Measurements from ENCODE around the gene OTULIN.

Gene OTULIN

DNA sequence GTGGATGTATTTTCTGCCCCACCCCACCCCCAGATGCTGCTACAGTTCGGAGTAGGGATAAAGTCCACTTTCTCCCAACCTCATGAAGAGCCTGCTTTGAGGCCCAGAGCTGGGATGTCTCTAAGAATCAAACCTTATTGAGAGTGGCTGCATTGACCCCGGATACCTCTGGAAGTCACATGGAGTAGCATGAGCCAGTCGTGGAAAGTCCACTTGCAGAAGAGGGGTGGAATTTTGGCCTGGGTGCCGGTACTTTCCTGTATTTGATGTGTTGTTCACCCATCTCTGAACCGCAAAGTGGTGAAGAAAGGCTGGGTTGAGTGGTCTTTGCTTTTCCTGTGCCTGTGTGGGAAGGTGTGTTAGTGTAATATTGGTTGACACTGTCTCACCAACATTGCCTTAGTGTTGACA, 3.7 kb downstream of the OTULIN start:
- peak; percentile 25 for DNase-seq (ENCODE audit: low read depth)

DNA sequence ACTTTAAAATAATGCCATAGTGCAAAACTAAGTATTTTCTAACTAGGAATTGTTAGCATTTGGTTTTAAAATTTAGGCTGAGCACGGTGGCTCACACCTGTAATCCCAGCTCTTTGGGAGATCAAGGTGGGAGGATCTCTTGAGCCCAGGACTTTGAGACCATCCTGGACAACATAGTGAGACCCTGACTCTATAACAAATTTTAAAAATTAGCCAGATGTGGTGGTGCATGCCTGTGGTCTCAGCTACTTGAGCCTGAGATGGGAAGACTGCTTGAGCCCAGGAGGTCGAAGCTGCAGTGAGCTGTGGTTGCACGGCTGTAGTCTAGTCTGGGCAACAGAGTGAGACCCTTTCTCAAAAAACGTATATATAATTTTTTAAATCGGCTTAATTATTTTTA, 4.9 kb downstream of the OTULIN start:
- DNase-seq (ENCODE audit: low read depth), result no peak

- DNase-seq (ENCODE audit: low read depth), result no peak
Observed at GRCh38 chr5:14669975-14670374, 5.5 kb downstream of the OTULIN start.

DNA sequence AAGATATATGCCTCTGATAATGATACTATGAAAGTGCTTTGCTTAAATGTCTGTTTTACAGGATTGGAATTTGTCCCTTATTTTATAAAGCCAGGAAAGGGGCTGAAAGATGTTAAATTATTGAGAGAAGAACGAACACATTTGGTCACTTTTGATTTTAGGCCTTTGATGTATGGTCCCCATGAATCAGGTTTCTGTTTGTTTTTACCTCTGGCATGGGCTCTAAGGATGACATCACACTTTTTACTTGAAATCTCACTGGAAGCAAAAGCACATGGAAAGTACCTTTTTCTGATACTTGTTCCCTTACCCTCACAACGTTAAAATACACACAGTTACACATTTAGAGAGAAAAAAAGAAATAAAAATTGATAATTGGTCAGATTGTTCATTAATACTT, 6.9 kb downstream of the OTULIN start:
- DNase-seq (ENCODE audit: low read depth), result no peak

GRCh38 chr5:14672082-14672481, 7.6 kb downstream of the OTULIN start:
- no peak for DNase-seq (ENCODE audit: low read depth)

DNA sequence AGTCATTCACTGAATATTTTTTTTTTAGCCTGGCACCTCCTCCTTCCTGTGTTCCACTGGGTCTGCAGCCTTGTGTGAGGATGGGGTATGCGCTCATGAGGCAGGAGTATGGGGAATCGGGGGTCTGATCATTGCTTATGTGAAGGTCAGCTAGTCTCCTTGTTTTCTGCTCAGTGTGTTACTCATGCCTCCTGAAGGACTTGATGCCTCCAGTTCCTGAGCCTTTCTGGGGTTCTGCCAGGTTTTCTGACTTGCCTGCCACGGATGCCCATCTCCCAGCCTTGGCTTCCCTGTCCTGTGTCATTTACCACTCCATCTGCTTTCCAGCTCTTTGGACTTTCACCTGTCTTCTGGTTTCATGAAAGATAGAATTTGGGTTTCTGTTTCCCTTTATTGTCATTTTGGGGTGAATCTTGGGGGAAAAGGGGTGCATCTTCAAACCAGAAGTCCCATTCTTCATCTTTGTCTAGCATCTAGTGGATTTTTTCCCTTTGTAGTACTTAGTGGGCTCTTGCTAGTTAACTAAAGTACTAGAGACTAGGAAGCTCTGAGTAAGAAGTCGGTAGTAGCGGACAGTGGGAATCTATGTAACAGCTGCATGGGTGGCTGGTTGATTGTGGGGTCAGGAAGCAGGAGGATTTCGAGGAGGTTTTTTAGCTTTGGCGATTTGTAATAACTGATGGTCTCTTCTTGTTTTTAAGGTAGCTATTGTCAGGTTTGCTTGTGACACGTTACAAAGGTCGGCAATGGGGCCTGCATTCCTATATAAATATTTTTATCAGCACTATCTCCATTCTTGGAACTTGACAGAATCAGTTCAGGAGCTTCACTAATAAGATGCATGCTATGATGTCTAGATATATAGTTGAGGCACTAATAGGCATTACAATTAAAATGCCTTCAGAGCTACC, 8.2 kb downstream of the OTULIN start:
- DNase-seq (ENCODE audit: low read depth), result no peak

- no peak for DNase-seq (ENCODE audit: low read depth)
Observed at GRCh38 chr5:14673443-14673842, 8.9 kb downstream of the OTULIN start.

- DNase-seq (ENCODE audit: low read depth), result no peak
Observed at GRCh38 chr5:14674983-14675854, 10.7 kb downstream of the OTULIN start.

DNA sequence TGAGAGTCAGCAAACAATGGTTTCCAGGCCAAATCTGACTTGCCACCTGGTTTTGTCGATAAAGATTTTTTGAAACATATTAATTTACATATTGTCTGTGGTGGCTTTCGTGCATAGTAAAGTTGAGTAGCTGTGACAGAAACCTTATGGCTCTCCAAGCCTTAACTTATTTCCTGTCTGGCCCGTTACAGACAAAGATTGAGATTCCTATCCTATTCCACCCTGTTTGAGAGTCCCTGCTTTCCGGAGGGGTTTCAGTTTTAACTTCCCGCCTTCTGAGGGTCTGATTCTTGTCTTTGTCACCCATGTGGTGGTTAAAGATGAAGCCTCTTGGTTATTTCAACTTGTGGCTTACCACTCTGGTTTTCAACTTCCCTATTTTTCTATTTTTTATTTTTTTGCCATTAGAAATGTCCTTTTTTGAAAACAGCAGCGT, 11.4 kb downstream of the OTULIN start:
- no peak for DNase-seq (ENCODE audit: low read depth)

- peak; percentile 21 for DNase-seq (ENCODE audit: low read depth)
Observed at GRCh38 chr5:14676320-14676719, 11.8 kb downstream of the OTULIN start.

- no peak for DNase-seq (ENCODE audit: low read depth)
Observed at GRCh38 chr5:14678773-14679334, 14.3 kb downstream of the OTULIN start.

DNA sequence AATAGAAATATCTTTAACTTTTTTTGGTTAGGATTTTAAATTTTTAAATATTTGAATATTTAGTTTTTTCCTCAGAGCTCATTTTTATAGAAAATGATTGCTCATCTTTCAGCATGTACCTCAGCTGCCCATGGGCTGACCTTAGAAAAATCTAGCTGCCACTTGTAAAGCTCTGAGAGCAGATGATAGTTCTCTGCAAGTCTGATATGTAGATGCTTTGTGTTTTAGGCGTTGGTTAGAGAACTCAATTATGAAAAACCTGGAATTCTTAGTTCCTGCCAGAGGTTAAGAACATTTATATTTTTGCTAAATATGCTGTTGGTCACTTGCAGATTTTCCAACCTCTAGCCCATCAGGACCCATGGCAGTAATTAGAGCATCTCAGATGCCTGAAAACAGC, 15.1 kb downstream of the OTULIN start:
- no peak for DNase-seq (ENCODE audit: low read depth)

GRCh38 chr5:14681236-14681752, 16.8 kb downstream of the OTULIN start:
- no peak for DNase-seq (ENCODE audit: low read depth)

DNA sequence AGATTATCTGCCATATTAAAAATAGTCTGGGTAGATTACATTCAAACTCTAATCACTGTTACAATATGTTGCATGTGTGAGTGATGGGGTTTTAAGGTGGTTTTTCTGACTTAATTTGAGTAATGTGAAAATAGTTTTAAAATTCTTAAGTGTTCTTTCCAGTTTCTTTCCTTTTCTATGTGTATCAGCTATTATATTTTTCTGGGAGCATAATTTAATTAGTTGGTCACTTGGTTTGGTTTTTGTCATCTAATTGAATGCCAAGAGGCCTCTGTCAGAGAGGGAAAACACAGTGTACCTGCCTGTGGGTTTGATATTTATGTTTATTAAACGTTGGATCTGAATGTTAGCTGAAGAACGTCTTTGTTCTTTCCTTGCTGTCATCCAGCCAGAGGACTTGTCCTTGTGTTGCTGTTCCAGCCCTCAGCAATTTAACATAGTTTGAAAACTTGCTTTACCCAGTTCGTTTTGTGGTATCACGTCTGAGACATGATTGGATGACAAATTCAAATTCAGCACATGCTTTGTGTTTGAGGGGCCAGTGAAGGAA, 19.5 kb downstream of the OTULIN start:
- DNase-seq (ENCODE audit: low read depth), result no peak

- DNase-seq (ENCODE audit: low read depth), result no peak
Observed at GRCh38 chr5:14684757-14685156, 20.2 kb downstream of the OTULIN start.

DNA sequence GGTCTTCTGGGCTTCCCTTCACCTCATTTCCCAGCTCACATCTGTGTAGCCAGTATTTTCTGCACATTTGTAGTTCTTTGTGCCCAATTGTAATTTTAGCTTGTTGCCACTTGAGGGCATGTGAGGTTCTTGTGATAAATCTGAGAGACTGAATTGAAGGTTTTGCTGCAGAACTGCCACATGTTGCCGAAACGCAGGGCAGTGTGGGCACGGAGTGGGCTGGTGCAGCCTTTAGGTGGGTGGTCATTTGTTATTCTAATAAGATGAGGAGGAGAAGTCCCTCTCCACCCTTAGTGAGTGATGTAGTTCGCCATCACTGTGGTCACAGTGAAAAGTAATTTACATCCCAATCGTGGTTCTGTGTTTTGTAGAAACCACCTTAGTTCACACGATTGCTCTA, 21.2 kb downstream of the OTULIN start:
- DNase-seq (ENCODE audit: low read depth), result peak; percentile 30

- no peak for DNase-seq (ENCODE audit: low read depth)
Observed at GRCh38 chr5:14686517-14686916, 22.0 kb downstream of the OTULIN start.

GRCh38 chr5:14687023-14687665, 22.6 kb downstream of the OTULIN start:
- no peak for DNase-seq (ENCODE audit: low read depth)

GRCh38 chr5:14693070-14693469, 28.6 kb downstream of the OTULIN start:
- no peak for DNase-seq (ENCODE audit: low read depth)

DNA sequence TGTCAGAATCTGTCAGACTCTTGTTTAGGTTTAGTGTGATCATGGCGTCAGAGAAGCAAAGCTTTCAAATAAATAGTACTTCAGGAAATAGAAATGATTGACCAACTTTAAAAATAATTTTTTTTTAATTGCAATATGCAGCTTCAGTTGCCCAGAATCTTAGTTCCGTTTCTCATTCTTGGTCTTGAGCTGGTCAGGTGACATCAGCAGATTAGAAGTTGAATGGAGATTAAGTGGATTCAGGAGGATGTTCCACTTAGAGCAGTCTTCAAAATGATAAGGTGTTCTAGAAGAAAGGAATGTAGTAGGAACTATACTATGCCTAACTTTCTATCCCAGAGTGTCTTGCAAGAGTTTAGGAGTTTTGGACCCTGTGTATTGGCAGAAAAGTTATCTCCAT, 30.6 kb downstream of the OTULIN start:
- DNase-seq (ENCODE audit: low read depth), result no peak

- no peak for DNase-seq (ENCODE audit: low read depth)
Observed at GRCh38 chr5:14696057-14696456, 31.5 kb downstream of the OTULIN start.

GRCh38 chr5:14696851-14697250, 32.3 kb downstream of the OTULIN start:
- no peak for DNase-seq (ENCODE audit: low read depth)

Data from activated T-cell treated with anti-CD3 and anti-CD28 coated beads for 48 hours (primary cell).